ENCODE results near the gene SPATA21.
"Not testable (repeated sequence)": the region's sequence is repeated elsewhere in the genome, so short reads cannot be mapped to it uniquely, and the experiment has no call there.

Gene SPATA21

GRCh38 chr1:16462773-16463330 lies 25.6 kb upstream of the SPATA21 start:
- intact Hi-C loops (cut with micrococcal nuclease), result no loop called here
- Mint-ChIP-seq H3K4me3 (no peak overlapping the region), H3K36me3 (ENCODE audit: low read depth) (peaks cover 100% of the 10 kb centered on the region), H3K4me1 (ENCODE audit: low read depth) (peaks cover 19% of the 10 kb centered on the region), H3K27ac (no peak overlapping the region), H3K27me3 (no peaks in the 10 kb centered on the region), H3K9me3 (no peaks in the 10 kb centered on the region)

GRCh38 chr1:16461681-16462080 lies 24.5 kb upstream of the SPATA21 start:
- Mint-ChIP-seq H3K4me3 (no peak overlapping the region), H3K9me3 (no peaks in the 10 kb centered on the region), H3K4me1 (ENCODE audit: low read depth) (peaks cover 19% of the 10 kb centered on the region), H3K36me3 (ENCODE audit: low read depth) (peaks cover 100% of the 10 kb centered on the region), H3K27me3 (no peaks in the 10 kb centered on the region), H3K27ac (no peak overlapping the region)
- intact Hi-C loops (cut with micrococcal nuclease), result no loop called here

GRCh38 chr1:16459352-16459925 lies 22.2 kb upstream of the SPATA21 start:
- peaks cover 100% of the 10 kb centered on the region for H3K36me3 Mint-ChIP-seq (ENCODE audit: low read depth)
- H3K4me3 Mint-ChIP-seq, result no peak overlapping the region
- H3K9me3 Mint-ChIP-seq, result no peaks in the 10 kb centered on the region
- H3K27me3 Mint-ChIP-seq, result no peaks in the 10 kb centered on the region
- H3K27ac Mint-ChIP-seq, result no peak overlapping the region
- H3K4me1 Mint-ChIP-seq (ENCODE audit: low read depth), result peaks cover 19% of the 10 kb centered on the region
- intact Hi-C loops (cut with micrococcal nuclease), result no loop called here

GRCh38 chr1:16458831-16459230 lies 21.6 kb upstream of the SPATA21 start:
- Mint-ChIP-seq H3K4me3 (no peak overlapping the region), H3K9me3 (no peaks in the 10 kb centered on the region), H3K27ac (no peak overlapping the region), H3K36me3 (ENCODE audit: low read depth) (peaks cover 100% of the 10 kb centered on the region), H3K4me1 (ENCODE audit: low read depth) (peaks cover 19% of the 10 kb centered on the region), H3K27me3 (no peaks in the 10 kb centered on the region)
- intact Hi-C loops (cut with micrococcal nuclease), result no loop called here

GRCh38 chr1:16456151-16456550 lies 18.9 kb upstream of the SPATA21 start:
- H3K9me3 Mint-ChIP-seq; H3K27ac Mint-ChIP-seq; H3K27me3 Mint-ChIP-seq; H3K4me3 Mint-ChIP-seq; intact Hi-C loops (cut with micrococcal nuclease): not testable (repeated sequence)
- Mint-ChIP-seq H3K4me1 (ENCODE audit: low read depth) (peaks cover 22% of the 10 kb centered on the region), H3K36me3 (ENCODE audit: low read depth) (peaks cover 100% of the 10 kb centered on the region)

- peaks cover 100% of the 10 kb centered on the region for H3K36me3 Mint-ChIP-seq (ENCODE audit: low read depth)
- H3K9me3 Mint-ChIP-seq; intact Hi-C loops (cut with micrococcal nuclease); H3K4me3 Mint-ChIP-seq; H3K27ac Mint-ChIP-seq; H3K27me3 Mint-ChIP-seq: not testable (repeated sequence)
- peaks cover 24% of the 10 kb centered on the region for H3K4me1 Mint-ChIP-seq (ENCODE audit: low read depth)
These were observed 17.7 kb upstream of the SPATA21 start for GRCh38 chr1:16454909-16455308.

- peaks cover 100% of the 10 kb centered on the region for H3K36me3 Mint-ChIP-seq (ENCODE audit: low read depth)
- no peak overlapping the region for H3K4me3 Mint-ChIP-seq
- H3K27me3 Mint-ChIP-seq, result no peaks in the 10 kb centered on the region
- intact Hi-C loops (cut with micrococcal nuclease), result no loop called here
- H3K27ac Mint-ChIP-seq, result peak overlapping the region; percentile 63
- H3K9me3 Mint-ChIP-seq, result no peaks in the 10 kb centered on the region
- H3K4me1 Mint-ChIP-seq (ENCODE audit: low read depth), result peaks cover 52% of the 10 kb centered on the region
These were observed 14.8 kb upstream of the SPATA21 start for GRCh38 chr1:16451841-16452528.

GRCh38 chr1:16450863-16451481 lies 13.7 kb upstream of the SPATA21 start:
- H3K36me3 Mint-ChIP-seq (ENCODE audit: low read depth), result peaks cover 100% of the 10 kb centered on the region
- H3K4me3 Mint-ChIP-seq, result no peak overlapping the region
- peaks cover 52% of the 10 kb centered on the region for H3K4me1 Mint-ChIP-seq (ENCODE audit: low read depth)
- peak overlapping the region; percentile 63 for H3K27ac Mint-ChIP-seq
- intact Hi-C loops (cut with micrococcal nuclease), result no loop called here
- H3K9me3 Mint-ChIP-seq, result no peaks in the 10 kb centered on the region
- H3K27me3 Mint-ChIP-seq, result no peaks in the 10 kb centered on the region

- no peak overlapping the region for H3K4me3 Mint-ChIP-seq
- H3K4me1 Mint-ChIP-seq (ENCODE audit: low read depth), result peaks cover 60% of the 10 kb centered on the region
- no peaks in the 10 kb centered on the region for H3K9me3 Mint-ChIP-seq
- H3K27ac Mint-ChIP-seq, result peak overlapping the region; percentile 25
- H3K36me3 Mint-ChIP-seq (ENCODE audit: low read depth), result peaks cover 100% of the 10 kb centered on the region
- no peaks in the 10 kb centered on the region for H3K27me3 Mint-ChIP-seq
- intact Hi-C loops (cut with micrococcal nuclease), result no loop called here
These were observed 12.4 kb upstream of the SPATA21 start for GRCh38 chr1:16449666-16450065.

- Mint-ChIP-seq H3K4me1 (ENCODE audit: low read depth) (peaks cover 66% of the 10 kb centered on the region), H3K4me3 (peak overlapping the region; percentile 9), H3K27me3 (no peaks in the 10 kb centered on the region), H3K9me3 (no peaks in the 10 kb centered on the region), H3K36me3 (ENCODE audit: low read depth) (peaks cover 100% of the 10 kb centered on the region), H3K27ac (peak overlapping the region; percentile 25)
- intact Hi-C loops (cut with micrococcal nuclease), result no loop called here
These were observed 11.8 kb upstream of the SPATA21 start for GRCh38 chr1:16449065-16449464.

- intact Hi-C loops (cut with micrococcal nuclease), result no loop called here
- H3K9me3 Mint-ChIP-seq, result no peaks in the 10 kb centered on the region
- no peak overlapping the region for H3K4me3 Mint-ChIP-seq
- peak overlapping the region; percentile 62 for H3K27ac Mint-ChIP-seq
- peaks cover 100% of the 10 kb centered on the region for H3K36me3 Mint-ChIP-seq (ENCODE audit: low read depth)
- no peaks in the 10 kb centered on the region for H3K27me3 Mint-ChIP-seq
- peaks cover 81% of the 10 kb centered on the region for H3K4me1 Mint-ChIP-seq (ENCODE audit: low read depth)
These were observed 10.4 kb upstream of the SPATA21 start for GRCh38 chr1:16447641-16448040.

GRCh38 chr1:16446116-16446515 lies 8.9 kb upstream of the SPATA21 start:
- H3K4me1 Mint-ChIP-seq (ENCODE audit: low read depth), result peaks cover 73% of the 10 kb centered on the region
- no peaks in the 10 kb centered on the region for H3K9me3 Mint-ChIP-seq
- no peak overlapping the region for H3K4me3 Mint-ChIP-seq
- H3K27me3 Mint-ChIP-seq, result no peaks in the 10 kb centered on the region
- peaks cover 99% of the 10 kb centered on the region for H3K36me3 Mint-ChIP-seq (ENCODE audit: low read depth)
- intact Hi-C loops (cut with micrococcal nuclease), result no loop called here
- no peak overlapping the region for H3K27ac Mint-ChIP-seq

GRCh38 chr1:16445052-16445451 lies 7.8 kb upstream of the SPATA21 start:
- Mint-ChIP-seq H3K4me3 (peak overlapping the region; percentile 88), H3K36me3 (ENCODE audit: low read depth) (peaks cover 97% of the 10 kb centered on the region), H3K27ac (peak overlapping the region; percentile 95), H3K27me3 (no peaks in the 10 kb centered on the region), H3K9me3 (no peaks in the 10 kb centered on the region), H3K4me1 (ENCODE audit: low read depth) (peaks cover 69% of the 10 kb centered on the region)
- intact Hi-C loops (cut with micrococcal nuclease), result no loop called here

All from dendritic cell treated with granulocyte-macrophage colony-stimulating factor and Interleukin-4, amounts not matched to agents 40 ng/mL and 50 ng/mL, for 4 days (primary cell).